Iris pigment epithelial cell (primary cell): ENCODE data around the gene ZNF132.

ENCODE experiments used
- DNase-seq: peaks from one replicate; pipeline ENCODE4 v3.0.0-alpha.2; 2011; ENCODE audit warnings: low read depth

The ZNF132 gene

DNA sequence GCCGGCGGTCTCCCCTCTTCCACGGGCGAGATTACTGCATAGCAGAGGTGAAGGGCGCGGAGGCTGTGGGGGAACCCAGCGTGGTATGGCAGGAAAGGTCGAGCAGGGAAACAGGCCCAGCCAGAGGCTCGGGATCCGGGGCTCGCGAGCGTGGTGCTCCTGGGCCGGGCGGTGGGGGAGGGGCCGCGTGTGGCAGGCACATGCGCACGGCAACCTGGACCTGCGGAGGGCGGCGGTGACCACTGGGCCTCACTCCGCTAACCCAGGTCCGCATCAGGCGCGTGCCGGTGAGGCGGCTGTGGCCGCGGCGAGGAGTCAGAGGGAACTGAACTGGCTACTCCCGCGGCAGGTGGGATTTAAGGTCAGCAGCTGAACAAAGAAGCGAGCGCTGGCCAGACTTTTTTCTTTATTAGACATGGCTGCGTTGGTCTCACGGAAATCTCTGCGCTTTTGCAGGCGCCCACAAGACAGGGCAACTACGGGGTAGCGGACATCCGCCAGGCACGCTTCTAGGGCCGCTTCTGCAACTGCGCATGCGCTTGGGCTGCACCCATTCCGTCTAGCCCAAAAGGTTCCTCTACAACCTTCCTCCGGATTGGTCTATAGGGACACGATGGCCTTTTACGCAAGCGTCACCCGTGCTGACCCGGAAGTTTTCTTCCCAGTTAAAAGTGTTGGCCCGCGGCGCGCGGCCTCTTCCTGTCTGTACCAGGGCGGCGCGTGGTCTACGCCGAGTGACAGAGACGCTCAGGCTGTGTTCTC lies 53.2 kb downstream of the ZNF132 start, which contains the start of gene RPS5:
Gene RPS5 (plus strand): TSS at position 694 of the 762 bp plus-strand sequence. CDS start 869 bp downstream, outside the sequence.
- DNase-seq, result peak; percentile 98

DNA sequence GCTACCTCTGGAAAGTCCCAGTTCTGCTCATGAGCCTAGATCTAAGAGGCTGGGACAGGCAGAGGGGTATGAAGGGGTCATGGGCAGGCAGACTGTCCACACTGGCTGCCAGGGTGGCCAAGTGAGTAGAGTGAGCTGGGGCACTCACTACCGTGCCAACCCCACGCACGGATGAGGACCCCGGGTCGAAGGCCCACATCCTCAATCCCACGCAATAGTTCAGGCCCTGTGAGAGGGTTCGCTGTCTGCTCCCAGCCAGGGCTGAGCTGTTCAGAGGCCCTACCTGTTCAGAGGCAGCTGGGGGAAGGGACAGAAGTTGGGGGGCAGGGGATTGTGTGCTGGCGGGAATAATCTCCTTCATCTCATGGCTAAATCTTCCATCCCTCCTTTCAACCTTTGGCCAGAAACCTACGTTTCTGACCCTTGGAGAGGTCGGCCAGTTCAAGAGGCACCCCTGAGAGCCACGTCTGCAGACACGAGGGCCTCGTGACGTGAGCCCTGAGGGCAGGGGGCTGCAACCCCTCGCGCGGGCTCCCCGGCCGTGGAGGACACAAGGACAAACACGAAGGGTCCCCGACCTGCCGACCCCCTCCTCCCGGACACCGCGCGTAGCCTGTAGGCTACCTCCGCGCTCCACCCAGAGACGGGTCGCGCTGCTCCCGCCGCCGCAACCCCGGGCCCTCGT lies 53.9 kb downstream of the ZNF132 start:
- DNase-seq, result no peak

DNA sequence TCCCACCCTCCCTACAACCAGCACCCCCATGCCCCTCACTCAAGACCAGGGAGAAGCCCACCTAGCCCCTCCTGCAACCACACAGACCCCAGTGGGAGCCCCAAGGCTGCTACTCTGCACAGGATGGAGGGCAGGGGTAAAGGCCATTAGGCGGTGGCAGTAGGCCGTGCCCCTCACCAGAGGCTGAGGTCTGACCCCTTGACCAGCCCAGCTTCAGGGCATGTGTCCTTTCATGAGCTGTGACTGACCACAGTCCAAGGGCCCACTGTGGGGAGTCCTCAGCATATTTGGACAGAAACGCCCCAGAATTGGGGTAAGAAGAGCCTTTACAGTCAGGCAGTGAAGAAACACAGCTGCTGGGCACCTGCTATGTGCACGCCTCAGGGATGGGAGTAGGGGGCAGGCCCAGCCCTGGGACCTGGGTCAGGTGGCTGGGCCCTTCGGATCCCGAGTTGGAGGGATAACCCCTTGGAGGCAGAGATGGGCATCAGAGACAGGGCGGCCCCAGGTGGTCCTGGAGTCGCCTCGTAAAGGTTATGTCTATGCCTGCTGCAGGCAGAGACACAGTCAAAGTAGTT lies 54.6 kb downstream of the ZNF132 start:
- DNase-seq, result no peak

DNA sequence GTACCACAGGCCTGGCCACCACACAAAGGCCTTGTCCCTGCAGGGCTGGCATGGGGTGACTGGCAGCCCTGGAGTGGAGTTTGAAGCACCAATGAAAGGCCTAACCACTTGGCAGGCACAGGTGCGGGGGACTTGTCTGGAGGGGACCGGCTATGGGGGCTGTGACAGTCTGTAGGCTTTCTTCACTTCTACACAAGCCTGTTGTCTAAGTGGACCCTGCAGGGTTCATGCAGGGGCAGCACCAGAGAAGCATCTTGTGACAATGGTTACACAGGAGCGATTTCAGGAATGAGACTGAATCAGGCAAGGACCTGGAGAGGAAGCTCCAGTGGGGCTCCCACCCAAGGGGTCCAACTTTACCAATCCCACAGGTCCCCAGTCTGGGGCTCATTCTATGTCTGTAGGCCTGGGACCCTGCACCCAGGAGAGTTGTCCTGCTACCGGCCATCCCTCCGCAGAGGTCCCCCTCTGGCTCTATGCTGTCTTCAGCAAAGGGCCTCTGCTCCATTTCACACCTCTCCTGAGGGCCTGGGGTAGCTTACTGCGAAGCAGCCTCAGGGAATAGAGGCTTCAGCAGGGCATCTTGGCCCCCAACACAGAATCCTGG lies 56.9 kb downstream of the ZNF132 start:
- DNase-seq, result no peak
